ENCODE data around the gene KPNA1. TPM values are rescaled to one million over a fixed set of nuclear protein-coding genes. Genes with fewer than 3 reads are reported as not detected.

Gene KPNA1
- total and polyA plus RNA-seq, 2 experiments from 2014 or later: 19.8 to 30.1 TPM

- no peak for DNase-seq (ENCODE audit: low spot score)
- Mint-ChIP-seq H3K4me1 (peaks cover 25% of the 10 kb centered on the region), H3K4me3 (no peak overlapping the region), H3K27me3 (ENCODE audit: insufficient read depth, low read depth, poor library complexity) (peaks cover 3% of the 10 kb centered on the region), H3K27ac (no peak overlapping the region), H3K36me3 (ENCODE audit: low read depth) (no peaks in the 10 kb centered on the region), H3K9me3 (no peaks in the 10 kb centered on the region)
- Histone ChIP-seq H3K27ac (ENCODE audit: low read depth) (no peak overlapping the region), H3K4me3 (no peak overlapping the region), H4K20me1 (replicated peaks; ENCODE audit: insufficient read depth) (no peaks in the 10 kb centered on the region), H3K4me1 (ENCODE audit: insufficient read depth) (peaks cover 12% of the 10 kb centered on the region), H3K9me2 (ENCODE audit: insufficient read depth) (no peaks in the 10 kb centered on the region), H3K27me3 (ENCODE audit: insufficient read depth) (no peaks in the 10 kb centered on the region), H3K4me2 (no peak overlapping the region), H2AFZ (no peak overlapping the region), H3K36me3 (ENCODE audit: insufficient read depth) (no peaks in the 10 kb centered on the region), H3F3A (replicated peaks; ENCODE audit: low read depth) (0 out of 2 replicates have a peak, but pooled peaks cover under 1% of the 10 kb centered on the region), H3K79me2 (replicated peaks; ENCODE audit: insufficient read depth) (no peaks in the 10 kb centered on the region)
- ATAC-seq: no peak
- TF ChIP-seq NANOG (IDR thresholded peaks at IDR 0.05; ENCODE audit: borderline replicate concordance) (no peak), POLR2AphosphoS5 (IDR thresholded peaks at IDR 0.05; ENCODE audit: low read depth) (no peak), CREB1 (CRISPR knock-in tag; IDR thresholded peaks at IDR 0.05; ENCODE audit: low read depth) (no peak), REST (IDR thresholded peaks at IDR 0.05; ENCODE audit: unreplicated experiment) (no peak), STAT1 (IDR thresholded peaks at IDR 0.05; ENCODE audit: unreplicated experiment) (no peak), EZH2 (IDR thresholded peaks at IDR 0.05; ENCODE audit: low read depth, unreplicated experiment) (no peak), ZNF331 (CRISPR knock-in tag; IDR thresholded peaks at IDR 0.05; ENCODE audit: low read depth) (no peak), JUNB (IDR thresholded peaks at IDR 0.05; ENCODE audit: unreplicated experiment) (no peak), ZNF114 (CRISPR knock-in tag; IDR thresholded peaks at IDR 0.05) (no peak), EZH2phosphoT487 (IDR thresholded peaks at IDR 0.05; ENCODE audit: unreplicated experiment) (no peak)
- TF ChIP-seq, protein P1, sequence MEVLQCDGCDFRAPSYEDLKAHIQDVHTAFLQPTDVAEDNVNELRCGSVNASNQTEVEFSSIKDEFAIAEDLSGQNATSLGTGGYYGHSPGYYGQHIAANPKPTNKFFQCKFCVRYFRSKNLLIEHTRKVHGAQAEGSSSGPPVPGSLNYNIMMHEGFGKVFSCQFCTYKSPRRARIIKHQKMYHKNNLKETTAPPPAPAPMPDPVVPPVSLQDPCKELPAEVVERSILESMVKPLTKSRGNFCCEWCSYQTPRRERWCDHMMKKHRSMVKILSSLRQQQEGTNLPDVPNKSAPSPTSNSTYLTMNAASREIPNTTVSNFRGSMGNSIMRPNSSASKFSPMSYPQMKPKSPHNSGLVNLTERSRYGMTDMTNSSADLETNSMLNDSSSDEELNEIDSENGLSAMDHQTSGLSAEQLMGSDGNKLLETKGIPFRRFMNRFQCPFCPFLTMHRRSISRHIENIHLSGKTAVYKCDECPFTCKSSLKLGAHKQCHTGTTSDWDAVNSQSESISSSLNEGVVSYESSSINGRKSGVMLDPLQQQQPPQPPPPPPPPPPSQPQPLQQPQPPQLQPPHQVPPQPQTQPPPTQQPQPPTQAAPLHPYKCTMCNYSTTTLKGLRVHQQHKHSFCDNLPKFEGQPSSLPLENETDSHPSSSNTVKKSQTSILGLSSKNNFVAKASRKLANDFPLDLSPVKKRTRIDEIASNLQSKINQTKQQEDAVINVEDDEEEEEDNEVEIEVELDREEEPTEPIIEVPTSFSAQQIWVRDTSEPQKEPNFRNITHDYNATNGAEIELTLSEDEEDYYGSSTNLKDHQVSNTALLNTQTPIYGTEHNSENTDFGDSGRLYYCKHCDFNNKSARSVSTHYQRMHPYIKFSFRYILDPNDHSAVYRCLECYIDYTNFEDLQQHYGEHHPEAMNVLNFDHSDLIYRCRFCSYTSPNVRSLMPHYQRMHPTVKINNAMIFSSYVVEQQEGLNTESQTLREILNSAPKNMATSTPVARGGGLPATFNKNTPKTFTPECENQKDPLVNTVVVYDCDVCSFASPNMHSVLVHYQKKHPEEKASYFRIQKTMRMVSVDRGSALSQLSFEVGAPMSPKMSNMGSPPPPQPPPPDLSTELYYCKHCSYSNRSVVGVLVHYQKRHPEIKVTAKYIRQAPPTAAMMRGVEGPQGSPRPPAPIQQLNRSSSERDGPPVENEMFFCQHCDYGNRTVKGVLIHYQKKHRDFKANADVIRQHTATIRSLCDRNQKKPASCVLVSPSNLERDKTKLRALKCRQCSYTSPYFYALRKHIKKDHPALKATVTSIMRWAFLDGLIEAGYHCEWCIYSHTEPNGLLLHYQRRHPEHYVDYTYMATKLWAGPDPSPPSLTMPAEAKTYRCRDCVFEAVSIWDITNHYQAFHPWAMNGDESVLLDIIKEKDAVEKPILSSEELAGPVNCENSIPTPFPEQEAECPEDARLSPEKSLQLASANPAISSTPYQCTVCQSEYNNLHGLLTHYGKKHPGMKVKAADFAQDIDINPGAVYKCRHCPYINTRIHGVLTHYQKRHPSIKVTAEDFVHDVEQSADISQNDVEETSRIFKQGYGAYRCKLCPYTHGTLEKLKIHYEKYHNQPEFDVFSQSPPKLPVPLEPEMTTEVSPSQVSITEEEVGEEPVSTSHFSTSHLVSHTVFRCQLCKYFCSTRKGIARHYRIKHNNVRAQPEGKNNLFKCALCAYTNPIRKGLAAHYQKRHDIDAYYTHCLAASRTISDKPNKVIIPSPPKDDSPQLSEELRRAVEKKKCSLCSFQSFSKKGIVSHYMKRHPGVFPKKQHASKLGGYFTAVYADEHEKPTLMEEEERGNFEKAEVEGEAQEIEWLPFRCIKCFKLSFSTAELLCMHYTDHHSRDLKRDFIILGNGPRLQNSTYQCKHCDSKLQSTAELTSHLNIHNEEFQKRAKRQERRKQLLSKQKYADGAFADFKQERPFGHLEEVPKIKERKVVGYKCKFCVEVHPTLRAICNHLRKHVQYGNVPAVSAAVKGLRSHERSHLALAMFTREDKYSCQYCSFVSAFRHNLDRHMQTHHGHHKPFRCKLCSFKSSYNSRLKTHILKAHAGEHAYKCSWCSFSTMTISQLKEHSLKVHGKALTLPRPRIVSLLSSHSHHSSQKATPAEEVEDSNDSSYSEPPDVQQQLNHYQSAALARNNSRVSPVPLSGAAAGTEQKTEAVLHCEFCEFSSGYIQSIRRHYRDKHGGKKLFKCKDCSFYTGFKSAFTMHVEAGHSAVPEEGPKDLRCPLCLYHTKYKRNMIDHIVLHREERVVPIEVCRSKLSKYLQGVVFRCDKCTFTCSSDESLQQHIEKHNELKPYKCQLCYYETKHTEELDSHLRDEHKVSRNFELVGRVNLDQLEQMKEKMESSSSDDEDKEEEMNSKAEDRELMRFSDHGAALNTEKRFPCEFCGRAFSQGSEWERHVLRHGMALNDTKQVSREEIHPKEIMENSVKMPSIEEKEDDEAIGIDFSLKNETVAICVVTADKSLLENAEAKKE (CRISPR knock-in tag; IDR thresholded peaks at IDR 0.05): no peak
- TF ChIP-seq, protein P2, sequence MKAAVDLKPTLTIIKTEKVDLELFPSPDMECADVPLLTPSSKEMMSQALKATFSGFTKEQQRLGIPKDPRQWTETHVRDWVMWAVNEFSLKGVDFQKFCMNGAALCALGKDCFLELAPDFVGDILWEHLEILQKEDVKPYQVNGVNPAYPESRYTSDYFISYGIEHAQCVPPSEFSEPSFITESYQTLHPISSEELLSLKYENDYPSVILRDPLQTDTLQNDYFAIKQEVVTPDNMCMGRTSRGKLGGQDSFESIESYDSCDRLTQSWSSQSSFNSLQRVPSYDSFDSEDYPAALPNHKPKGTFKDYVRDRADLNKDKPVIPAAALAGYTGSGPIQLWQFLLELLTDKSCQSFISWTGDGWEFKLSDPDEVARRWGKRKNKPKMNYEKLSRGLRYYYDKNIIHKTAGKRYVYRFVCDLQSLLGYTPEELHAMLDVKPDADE (IDR thresholded peaks at IDR 0.05): no peak
- TF ChIP-seq, protein P3, sequence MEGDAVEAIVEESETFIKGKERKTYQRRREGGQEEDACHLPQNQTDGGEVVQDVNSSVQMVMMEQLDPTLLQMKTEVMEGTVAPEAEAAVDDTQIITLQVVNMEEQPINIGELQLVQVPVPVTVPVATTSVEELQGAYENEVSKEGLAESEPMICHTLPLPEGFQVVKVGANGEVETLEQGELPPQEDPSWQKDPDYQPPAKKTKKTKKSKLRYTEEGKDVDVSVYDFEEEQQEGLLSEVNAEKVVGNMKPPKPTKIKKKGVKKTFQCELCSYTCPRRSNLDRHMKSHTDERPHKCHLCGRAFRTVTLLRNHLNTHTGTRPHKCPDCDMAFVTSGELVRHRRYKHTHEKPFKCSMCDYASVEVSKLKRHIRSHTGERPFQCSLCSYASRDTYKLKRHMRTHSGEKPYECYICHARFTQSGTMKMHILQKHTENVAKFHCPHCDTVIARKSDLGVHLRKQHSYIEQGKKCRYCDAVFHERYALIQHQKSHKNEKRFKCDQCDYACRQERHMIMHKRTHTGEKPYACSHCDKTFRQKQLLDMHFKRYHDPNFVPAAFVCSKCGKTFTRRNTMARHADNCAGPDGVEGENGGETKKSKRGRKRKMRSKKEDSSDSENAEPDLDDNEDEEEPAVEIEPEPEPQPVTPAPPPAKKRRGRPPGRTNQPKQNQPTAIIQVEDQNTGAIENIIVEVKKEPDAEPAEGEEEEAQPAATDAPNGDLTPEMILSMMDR (conservative IDR thresholded peaks at IDR 0.05; ENCODE audit: low read depth in 2 of 2): no peak
Observed at GRCh38 chr3:122558605-122559004, 43.9 kb upstream of the KPNA1 start.

All from GM23338 (cell line).